Endothelial cell of umbilical vein (primary cell): Measurements from ENCODE around the gene TMBIM6. TPM values are rescaled to one million over a fixed set of nuclear protein-coding genes. Genes with fewer than 3 reads are reported as not detected.
"Not testable (repeated sequence)": the region's sequence is repeated elsewhere in the genome, so short reads cannot be mapped to it uniquely, and the experiment has no call there.

ENCODE experiments used
- BruUV-seq: library from RNA; stranded (reverse); fragments of 400-500 nt; replicated peaks from 2 replicates; lab custom pipeline; 2021; lab: Mats Ljungman, UMichigan
- CTCF ChIA-PET: fragments of 300-600, 350-600 bp; sonication (Branson Sonifier 250); formaldehyde crosslinking; loops from one replicate; lab custom pipeline; 2021; ENCODE audit warnings: antibody characterized with exemption, inconsistent platforms; lab: Charles Lee
- POLR2A ChIA-PET: fragments of 300-600, 350-600 bp; sonication (Branson Sonifier 250); formaldehyde crosslinking; loops from one replicate; lab custom pipeline; 2021; ENCODE audit warnings: antibody characterized with exemption, inconsistent platforms; lab: Charles Lee
- DNase-seq: peaks from one replicate; pipeline ENCODE4 v3.0.0-alpha.2; 2011; ENCODE audit warnings: low read depth, low spot score
- FAIRE-seq: peaks from 2 replicates; lab custom pipeline; 2011; peaks lifted over from hg19 to GRCh38; lab: Jason Lieb, UNC
- H2AFZ ChIP-seq: 2 replicates; pipeline ENCODE4 v1.6.0; 2012; ENCODE audit warnings: low read depth, low read length, control low read depth, inconsistent platforms
- H3K27ac ChIP-seq: 2 replicates; pipeline ENCODE4 v1.5.1; 2011; ENCODE audit warnings: low read depth, mild to moderate bottlenecking, control low read depth, low read length, moderate library complexity; ENCODE audit not compliant: insufficient read depth
- H3K27me3 ChIP-seq, 2 experiments: 2 replicates each; pipeline versions ENCODE4 v1.6.0 to v1.6.1; 2011; ENCODE audit warnings: low read length in 2 of 2, mixed read lengths in 1 of 2; ENCODE audit not compliant: control insufficient read depth in 2 of 2, insufficient read depth in 2 of 2
- H3K36me3 ChIP-seq, 2 experiments: 2 replicates in 1 of 2; 3 replicates in 1 of 2; pipeline ENCODE4 v1.5.1; 2011; ENCODE audit warnings: low read length in 2 of 2, mild to moderate bottlenecking in 1 of 2, moderate library complexity in 1 of 2; ENCODE audit not compliant: control insufficient read depth in 2 of 2, insufficient read depth in 2 of 2; ENCODE audit errors: extremely low read depth in 1 of 2
- H3K4me1 ChIP-seq: 3 replicates; pipeline ENCODE4 v1.5.1; 2011; ENCODE audit warnings: mild to moderate bottlenecking, low read length; ENCODE audit not compliant: control insufficient read depth, insufficient read depth; ENCODE audit errors: extremely low read depth
- H3K4me2 ChIP-seq: 2 replicates; pipeline ENCODE4 v1.6.1; 2011; ENCODE audit warnings: low read length, control low read depth, mixed read lengths; ENCODE audit not compliant: insufficient read depth
- H3K4me3 ChIP-seq, 3 experiments: fragments of 200-600 bp in 1 of 3; sonication (generic), shearing (Covaris generic) in 1 of 3; replicated peaks in 1 of 3; 2 replicates each; pipeline ENCODE4 v1.5.1; 2011 to 2016; ENCODE audit warnings: control low read depth in 3 of 3, low read length in 3 of 3, mild to moderate bottlenecking in 2 of 3, inconsistent platforms in 1 of 3, low read depth in 1 of 3, moderate library complexity in 1 of 3; ENCODE audit not compliant: insufficient read depth in 1 of 3
- H3K79me2 ChIP-seq: 2 replicates; pipeline ENCODE4 v1.6.0; 2012; ENCODE audit warnings: low read length, inconsistent platforms; ENCODE audit not compliant: control insufficient read depth, insufficient read depth
- H3K9ac ChIP-seq: replicated peaks from 2 replicates; pipeline ENCODE3; 2011; ENCODE audit warnings: low read length, control low read depth; ENCODE audit not compliant: insufficient read depth; ENCODE audit errors: extremely low read depth
- H3K9me1 ChIP-seq: replicated peaks from 3 replicates; pipeline ENCODE4 v1.6.0; 2011; ENCODE audit warnings: mild to moderate bottlenecking, low read length; ENCODE audit not compliant: control insufficient read depth, insufficient read depth; ENCODE audit errors: extremely low read depth
- H3K9me3 ChIP-seq: replicated peaks from 2 replicates; pipeline ENCODE4 v1.5.1; 2012; ENCODE audit warnings: low read length, inconsistent platforms; ENCODE audit not compliant: control insufficient read depth, insufficient read depth
- H4K20me1 ChIP-seq: replicated peaks from 2 replicates; pipeline ENCODE3; 2011; ENCODE audit warnings: mild to moderate bottlenecking, low read length; ENCODE audit not compliant: control insufficient read depth, insufficient read depth; ENCODE audit errors: extremely low read depth
- EZH2 ChIP-seq: IDR thresholded peaks from 2 replicates; pipeline ENCODE4 v1.6.1; 2012; ENCODE audit warnings: borderline replicate concordance, low read depth, mild to moderate bottlenecking, moderate library complexity, low read length, inconsistent platforms; ENCODE audit not compliant: severe bottlenecking
- FOS ChIP-seq: IDR thresholded peaks from 2 replicates; pipeline ENCODE4 v1.6.1; 2011; ENCODE audit warnings: mild to moderate bottlenecking, low read length, moderate library complexity, borderline replicate concordance; ENCODE audit not compliant: insufficient read depth
- GATA2 ChIP-seq: IDR thresholded peaks from 2 replicates; pipeline ENCODE4 v1.7.0; 2011; ENCODE audit warnings: low read depth, mild to moderate bottlenecking, moderate library complexity, mixed read lengths, low read length; ENCODE audit not compliant: insufficient read length, insufficient read depth
- JUN ChIP-seq: IDR thresholded peaks from 2 replicates; pipeline ENCODE4 v1.6.1; 2011; ENCODE audit warnings: borderline replicate concordance, low read depth; ENCODE audit not compliant: insufficient read length, insufficient read depth
- MAX ChIP-seq: IDR thresholded peaks from 2 replicates; pipeline ENCODE4 v1.6.1; 2011; ENCODE audit not compliant: insufficient read depth, insufficient read length
- MYC ChIP-seq: IDR thresholded peaks from one replicate; pipeline ENCODE4 v1.6.1; 2011; ENCODE audit warnings: mild to moderate bottlenecking, low read depth, low read length
- POLR2A ChIP-seq: IDR thresholded peaks from 2 replicates; pipeline ENCODE4 v1.6.1; 2012; ENCODE audit warnings: low read depth, mild to moderate bottlenecking, control low read depth, low read length
- POLR2AphosphoS5 ChIP-seq: IDR thresholded peaks from 2 replicates; pipeline ENCODE4 v1.6.1; 2012; ENCODE audit warnings: low read depth, mild to moderate bottlenecking, control low read depth, low read length, moderate library complexity; ENCODE audit not compliant: insufficient read depth
- dilution Hi-C: fragments of 300-500 bp; cut with MboI; formaldehyde crosslinking; loops from one replicate; pipeline ENCODE4 v1.15.0; 2019; ENCODE audit warnings: low sequenced_read_pairs; ENCODE audit not compliant: extremely low pct_ligation_motif_present
- intact Hi-C: fragments of 100-400 bp; cut with micrococcal nuclease; formaldehyde crosslinking; loops from one replicate; pipeline ENCODE4 v1.10.0; 2022
- polyA plus RNA-seq, 4 experiments: library from polyadenylated mRNA; depleted of rRNA in 3 of 4; stranded (reverse) in 3 of 4; unstranded in 1 of 4; fragments of >200 nt; gene quantifications; 2 replicates each; pipeline versions ENCODE4 v1.2.1 to v1.2.3, GENCODE V29; 2011 to 2012; ENCODE audit warnings: missing spikeins in 1 of 4
- total RNA-seq: library from RNA; stranded (reverse); gene quantifications from 2 replicates; pipeline ENCODE4 v1.2.3, GENCODE V29; 2021
- TF ChIP-seq, protein P1 (sequence below), 2 donors: IDR thresholded peaks; 1 replicate in 1 of 2; 2 replicates in 1 of 2; pipeline ENCODE4 v1.5.1; 2011; ENCODE audit warnings: low read length in 2 of 2, mild to moderate bottlenecking in 2 of 2, moderate library complexity in 2 of 2, control low read depth in 1 of 2, inconsistent platforms in 1 of 2, low read depth in 1 of 2; ENCODE audit not compliant: insufficient read depth in 1 of 2; ENCODE audit errors: extremely low read depth in 1 of 2

TMBIM6 gene
- total and polyA plus RNA-seq, 2 donors (not counting 3 experiments of a cell fraction or from before 2014, with no cell fraction given), result 393 to 579 TPM

DNA sequence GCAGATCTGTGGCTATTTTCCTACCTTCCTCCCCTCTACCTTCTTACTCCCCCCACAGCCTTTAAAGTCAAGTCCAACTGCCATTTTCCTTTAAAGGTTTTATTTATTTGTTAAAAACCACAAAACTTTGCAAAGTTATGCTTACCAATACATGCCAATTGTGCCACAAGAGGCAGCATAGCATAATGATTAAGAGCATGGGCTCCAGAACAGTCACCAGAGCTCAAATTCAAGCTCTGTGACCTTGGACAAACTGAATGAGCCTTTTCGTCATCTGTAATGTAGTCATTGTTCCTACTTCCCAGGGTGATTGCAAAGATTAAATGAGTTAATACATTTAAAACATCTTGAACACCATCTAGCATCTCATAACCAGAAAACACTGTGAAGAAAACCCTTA is 21.1 kb upstream of the TMBIM6 start:
- dilution Hi-C loops (no loop called here), intact Hi-C loops (no loop called here)
- no peak overlapping the region for H3K4me3 ChIP-seq
- no peaks in the 10 kb centered on the region for H4K20me1 ChIP-seq
- H3K9me1 ChIP-seq, result no peaks in the 10 kb centered on the region
- no peaks in the 10 kb centered on the region for H3K9me3 ChIP-seq
- BruUV-seq, result no TSS peak
- no peak overlapping the region for H3K9ac ChIP-seq
- POLR2A ChIA-PET, result interaction anchor here (1.2 kb wide), 1 partner anchor 21 kb away, joined by 4 read pairs; the partner anchor contains the start of gene TMBIM6
- H3K4me2 ChIP-seq, result no peak overlapping the region
- TF ChIP-seq, protein P1, sequence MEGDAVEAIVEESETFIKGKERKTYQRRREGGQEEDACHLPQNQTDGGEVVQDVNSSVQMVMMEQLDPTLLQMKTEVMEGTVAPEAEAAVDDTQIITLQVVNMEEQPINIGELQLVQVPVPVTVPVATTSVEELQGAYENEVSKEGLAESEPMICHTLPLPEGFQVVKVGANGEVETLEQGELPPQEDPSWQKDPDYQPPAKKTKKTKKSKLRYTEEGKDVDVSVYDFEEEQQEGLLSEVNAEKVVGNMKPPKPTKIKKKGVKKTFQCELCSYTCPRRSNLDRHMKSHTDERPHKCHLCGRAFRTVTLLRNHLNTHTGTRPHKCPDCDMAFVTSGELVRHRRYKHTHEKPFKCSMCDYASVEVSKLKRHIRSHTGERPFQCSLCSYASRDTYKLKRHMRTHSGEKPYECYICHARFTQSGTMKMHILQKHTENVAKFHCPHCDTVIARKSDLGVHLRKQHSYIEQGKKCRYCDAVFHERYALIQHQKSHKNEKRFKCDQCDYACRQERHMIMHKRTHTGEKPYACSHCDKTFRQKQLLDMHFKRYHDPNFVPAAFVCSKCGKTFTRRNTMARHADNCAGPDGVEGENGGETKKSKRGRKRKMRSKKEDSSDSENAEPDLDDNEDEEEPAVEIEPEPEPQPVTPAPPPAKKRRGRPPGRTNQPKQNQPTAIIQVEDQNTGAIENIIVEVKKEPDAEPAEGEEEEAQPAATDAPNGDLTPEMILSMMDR (IDR thresholded peaks at IDR 0.05; ENCODE audit: extremely low read depth in 1 of 2, insufficient read depth in 1 of 2, low read depth in 1 of 2, low read length in 2 of 2), result no peak
- TF ChIP-seq POLR2AphosphoS5 (no peak), JUN (no peak), GATA2 (no peak), MYC (no peak), EZH2 (no peak), FOS (no peak), POLR2A (no peak), MAX (no peak)
- H3K27ac ChIP-seq, result no peak overlapping the region
- no peaks in the 10 kb centered on the region for H3K4me1 ChIP-seq
- H3K79me2 ChIP-seq, result no peaks in the 10 kb centered on the region
- H2AFZ ChIP-seq, result no peak overlapping the region
- FAIRE-seq (no peak), DNase-seq (no peak)
- peaks cover 9 to 17% of the 10 kb centered on the region in 2 experiments for H3K27me3 ChIP-seq
- CTCF ChIA-PET, result interaction anchor here (0.7 to 1.7 kb wide), 11 partner anchors 9 to 372 kb away, joined by 3 to 10 read pairs (median 4); partner anchors contain the start of gene TMBIM6
- no peaks in the 10 kb centered on the region for H3K36me3 ChIP-seq

- BruUV-seq, H3K36me3 ChIP-seq, H3K9me3 ChIP-seq, H3K27ac ChIP-seq, intact Hi-C loops, DNase-seq, H3K9ac ChIP-seq, H4K20me1 ChIP-seq, H3K4me3 ChIP-seq, H3K9me1 ChIP-seq, POLR2A ChIA-PET, H2AFZ ChIP-seq, H3K4me2 ChIP-seq, H3K4me1 ChIP-seq, H3K79me2 ChIP-seq, FAIRE-seq, dilution Hi-C loops: not testable (repeated sequence)
- peaks cover 14 to 18% of the 10 kb centered on the region in 2 experiments for H3K27me3 ChIP-seq
- CTCF ChIA-PET, result interaction anchor here (1.1 to 1.7 kb wide), 6 partner anchors 10 to 373 kb away, joined by 3 to 6 read pairs (median 4); no protein-coding TSS in a partner anchor
Observed at GRCh38 chr12:49721355-49721754, 20.0 kb upstream of the TMBIM6 start.
